ENCODE results near the gene CDC42. TPM values are rescaled to one million over a fixed set of nuclear protein-coding genes. Genes with fewer than 3 reads are reported as not detected.

The CDC42 gene
- total and polyA plus RNA-seq, 2 of the 13 experiments (the other 11 are each of a cell fraction or from before 2014, with no cell fraction given), result 138 to 237 TPM

- TF ChIP-seq, protein P1, sequence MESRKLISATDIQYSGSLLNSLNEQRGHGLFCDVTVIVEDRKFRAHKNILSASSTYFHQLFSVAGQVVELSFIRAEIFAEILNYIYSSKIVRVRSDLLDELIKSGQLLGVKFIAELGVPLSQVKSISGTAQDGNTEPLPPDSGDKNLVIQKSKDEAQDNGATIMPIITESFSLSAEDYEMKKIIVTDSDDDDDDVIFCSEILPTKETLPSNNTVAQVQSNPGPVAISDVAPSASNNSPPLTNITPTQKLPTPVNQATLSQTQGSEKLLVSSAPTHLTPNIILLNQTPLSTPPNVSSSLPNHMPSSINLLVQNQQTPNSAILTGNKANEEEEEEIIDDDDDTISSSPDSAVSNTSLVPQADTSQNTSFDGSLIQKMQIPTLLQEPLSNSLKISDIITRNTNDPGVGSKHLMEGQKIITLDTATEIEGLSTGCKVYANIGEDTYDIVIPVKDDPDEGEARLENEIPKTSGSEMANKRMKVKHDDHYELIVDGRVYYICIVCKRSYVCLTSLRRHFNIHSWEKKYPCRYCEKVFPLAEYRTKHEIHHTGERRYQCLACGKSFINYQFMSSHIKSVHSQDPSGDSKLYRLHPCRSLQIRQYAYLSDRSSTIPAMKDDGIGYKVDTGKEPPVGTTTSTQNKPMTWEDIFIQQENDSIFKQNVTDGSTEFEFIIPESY (CRISPR knock-in tag; IDR thresholded peaks at IDR 0.05), result no peak
- TF ChIP-seq ZNF232 (CRISPR knock-in tag; IDR thresholded peaks at IDR 0.05; ENCODE audit: borderline replicate concordance), result no peak
- TF ChIP-seq NR2F1 (CRISPR knock-in tag; IDR thresholded peaks at IDR 0.05), result no peak
- peak; percentile 42; the same call in 1 of the 2 replicates for TF ChIP-seq ZMYM4 (CRISPR knock-in tag; IDR thresholded peaks at IDR 0.05)
- TF ChIP-seq KDM2A (CRISPR knock-in tag; IDR thresholded peaks at IDR 0.05; ENCODE audit: borderline replicate concordance, low read depth), result peak; percentile 76; the same call in 1 of the 2 replicates
- TF ChIP-seq CHCHD3 (CRISPR knock-in tag; IDR thresholded peaks at IDR 0.05), result 0 out of 2 replicates have a peak, but pooled peaks have one; percentile 18
- TF ChIP-seq, protein P2, sequence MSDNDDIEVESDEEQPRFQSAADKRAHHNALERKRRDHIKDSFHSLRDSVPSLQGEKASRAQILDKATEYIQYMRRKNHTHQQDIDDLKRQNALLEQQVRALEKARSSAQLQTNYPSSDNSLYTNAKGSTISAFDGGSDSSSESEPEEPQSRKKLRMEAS (IDR thresholded peaks at IDR 0.05), result peak; percentile 59
- TF ChIP-seq SMYD3 (CRISPR knock-in tag; IDR thresholded peaks at IDR 0.05), result no peak; the same call in 1 of the 2 replicates
- TF ChIP-seq ATF4 (CRISPR knock-in tag; IDR thresholded peaks at IDR 0.05), result peak in 1 of 2 experiments; percentile 50; a peak in 2 of 4 replicates
- TF ChIP-seq, protein P3, sequence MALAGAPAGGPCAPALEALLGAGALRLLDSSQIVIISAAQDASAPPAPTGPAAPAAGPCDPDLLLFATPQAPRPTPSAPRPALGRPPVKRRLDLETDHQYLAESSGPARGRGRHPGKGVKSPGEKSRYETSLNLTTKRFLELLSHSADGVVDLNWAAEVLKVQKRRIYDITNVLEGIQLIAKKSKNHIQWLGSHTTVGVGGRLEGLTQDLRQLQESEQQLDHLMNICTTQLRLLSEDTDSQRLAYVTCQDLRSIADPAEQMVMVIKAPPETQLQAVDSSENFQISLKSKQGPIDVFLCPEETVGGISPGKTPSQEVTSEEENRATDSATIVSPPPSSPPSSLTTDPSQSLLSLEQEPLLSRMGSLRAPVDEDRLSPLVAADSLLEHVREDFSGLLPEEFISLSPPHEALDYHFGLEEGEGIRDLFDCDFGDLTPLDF (CRISPR knock-in tag; IDR thresholded peaks at IDR 0.05), result peak; percentile 94
- no peak for TF ChIP-seq ZBTB49 (CRISPR knock-in tag; IDR thresholded peaks at IDR 0.05; ENCODE audit: borderline replicate concordance)
- TF ChIP-seq THAP11 (CRISPR knock-in tag; IDR thresholded peaks at IDR 0.05), result peak; percentile 92
- TF ChIP-seq KAT8 (CRISPR knock-in tag; IDR thresholded peaks at IDR 0.05), result peak; percentile 86
- TF ChIP-seq ZNF570 (CRISPR knock-in tag; IDR thresholded peaks at IDR 0.05; ENCODE audit: borderline replicate concordance), result no peak
- TF ChIP-seq PTBP1 (IDR thresholded peaks at IDR 0.05; ENCODE audit: low read depth, low read length, poor library complexity, severe bottlenecking), result no peak
- peak; percentile 74; the same call in 1 of the 2 replicates for TF ChIP-seq PCBP1 (IDR thresholded peaks at IDR 0.05; ENCODE audit: borderline replicate concordance, low read depth, low read length)
- peak; percentile 52 for TF ChIP-seq ZBTB7B (CRISPR knock-in tag; IDR thresholded peaks at IDR 0.05)
- TF ChIP-seq SKI (IDR thresholded peaks at IDR 0.05; ENCODE audit: partially characterized antibody), result no peak
- no peak for TF ChIP-seq EHMT2 (IDR thresholded peaks at IDR 0.05; ENCODE audit: borderline replicate concordance, low read depth, low read length)
Observed at GRCh38 chr1:22025368-22026155, 26.9 kb upstream of the CDC42 start (continued).

Measured in HepG2 (cell line).